ENCODE results near the gene SNX9. TPM values are rescaled to one million over a fixed set of nuclear protein-coding genes. Genes with fewer than 3 reads are reported as not detected.
"Not testable (repeated sequence)": the region's sequence is repeated elsewhere in the genome, so short reads cannot be mapped to it uniquely, and the experiment has no call there.

SNX9 gene
- polyA plus RNA-seq, 2 of the 4 experiments (the other 2 are of a cell fraction): 13.9 to 29.8 TPM

- no peak overlapping the region for H3K4me3 ChIP-seq
- no peak overlapping the region for H3K4me2 ChIP-seq
- H3K9me3 ChIP-seq: no peaks in the 10 kb centered on the region
- CTCF ChIA-PET: interaction anchor here (0.9 to 1.3 kb wide), 2 partner anchors 13 to 20 kb away, joined by 3 read pairs; no protein-coding TSS in a partner anchor
- no peak overlapping the region for H3K27ac ChIP-seq
- 65% methylated on average over 8 of the region's 8 CpGs for WGBS (ENCODE audit: missing lambda C conversion rate)
- POLR2A ChIA-PET: no interaction called here
- no peak for DNase-seq (ENCODE audit: low read depth in 1 of 2, low spot score in 1 of 2)
- no peak for ATAC-seq
- TF ChIP-seq SREBF2 (IDR thresholded peaks at IDR 0.05) (no peak), CTCF (IDR thresholded peaks at IDR 0.05) (no peak), ATOH8 (CRISPR knock-in tag; IDR thresholded peaks at IDR 0.05; ENCODE audit: low read depth) (no peak), RAD21 (conservative IDR thresholded peaks at IDR 0.05 in 1 of 2, IDR thresholded peaks at IDR 0.05 in 1 of 2) (no peak), RCOR1 (IDR thresholded peaks at IDR 0.05; ENCODE audit: low read depth, low read length) (no peak), FOXS1 (CRISPR knock-in tag; IDR thresholded peaks at IDR 0.05) (no peak), ESRRA (IDR thresholded peaks at IDR 0.05; ENCODE audit: borderline replicate concordance, low read length) (no peak), NFE2L2 (conservative IDR thresholded peaks at IDR 0.05; ENCODE audit: low read length) (no peak), HEYL (CRISPR knock-in tag; IDR thresholded peaks at IDR 0.05) (no peak), JUN (IDR thresholded peaks at IDR 0.05) (no peak), RFX5 (IDR thresholded peaks at IDR 0.05) (no peak), MAZ (IDR thresholded peaks at IDR 0.05; ENCODE audit: borderline replicate concordance, low read depth, low read length) (no peak), BHLHE40 (IDR thresholded peaks at IDR 0.05; ENCODE audit: low read depth, low read length) (no peak), FOSB (CRISPR knock-in tag; IDR thresholded peaks at IDR 0.05) (no peak), NPAS2 (CRISPR knock-in tag; IDR thresholded peaks at IDR 0.05; ENCODE audit: borderline replicate concordance) (no peak), FOSL2 (IDR thresholded peaks at IDR 0.05) (no peak), FOSL2 (CRISPR knock-in tag; IDR thresholded peaks at IDR 0.05) (no peak), USF2 (IDR thresholded peaks at IDR 0.05) (no peak)
- H3K4me1 ChIP-seq: peaks cover 11% of the 10 kb centered on the region
- FAIRE-seq: no peak
These were observed 144.4 kb downstream of the SNX9 start for GRCh38 chr6:157967486-157967885.

- H3K27ac ChIP-seq; POLR2A ChIA-PET; H3K9me3 ChIP-seq; H3K4me2 ChIP-seq; FAIRE-seq; H3K4me3 ChIP-seq; DNase-seq (ENCODE audit: low read depth in 1 of 2, low spot score in 1 of 2); ATAC-seq: not testable (repeated sequence)
- H3K4me1 ChIP-seq: peaks cover 24% of the 10 kb centered on the region
- CTCF ChIA-PET: interaction anchor here (0.9 to 1.4 kb wide), 3 partner anchors 25 to 101 kb away, joined by 3 to 4 read pairs (median 3); no protein-coding TSS in a partner anchor
- WGBS (ENCODE audit: missing lambda C conversion rate): 90% methylated on average over 3 of the region's 3 CpGs
These were observed 149.1 kb downstream of the SNX9 start for GRCh38 chr6:157972177-157972576.

- peak overlapping the region; percentile 50 to 51; a peak in 5 of 6 replicates for H3K27ac ChIP-seq
- DNase-seq (ENCODE audit: low read depth in 1 of 2, low spot score in 1 of 2) (no peak), FAIRE-seq (no peak), ATAC-seq (no peak)
- H3K9me3 ChIP-seq: no peaks in the 10 kb centered on the region
- POLR2A ChIA-PET: no interaction called here
- CTCF ChIA-PET: interaction anchor here (0.6 to 3.9 kb wide), 2 partner anchors 11 to 98 kb away, joined by 5 to 16 read pairs; no protein-coding TSS in a partner anchor
- TF ChIP-seq HOXB5 (CRISPR knock-in tag; IDR thresholded peaks at IDR 0.05) (no peak), NR3C1 (IDR thresholded peaks at IDR 0.05) (no peak), MYC (IDR thresholded peaks at IDR 0.05; ENCODE audit: borderline replicate concordance, low read length) (no peak), CTCF (IDR thresholded peaks at IDR 0.05) (no peak), E2F6 (IDR thresholded peaks at IDR 0.05; ENCODE audit: borderline replicate concordance, low read depth) (no peak)
- peaks cover 15% of the 10 kb centered on the region for H3K4me1 ChIP-seq
- H3K4me2 ChIP-seq: peak overlapping the region; percentile 47; the same call in 2 of the 3 replicates
- 66% methylated on average over 9 of the region's 9 CpGs for WGBS (ENCODE audit: missing lambda C conversion rate)
- H3K4me3 ChIP-seq: no peak overlapping the region
These were observed 151.4 kb downstream of the SNX9 start for GRCh38 chr6:157974341-157974894.

All from A549 (cell line).